ENCODE data around the gene RNF208.

Gene RNF208

GRCh38 chr9:137266585-137267453 lies 44.8 kb upstream of the RNF208 start:
- no peak for DNase-seq (ENCODE audit: low read depth)
- H3K4me3 ChIP-seq (ENCODE audit: low read length), result no peak overlapping the region
- no peak for TF ChIP-seq CTCF (conservative IDR thresholded peaks at IDR 0.05; ENCODE audit: low read depth, low read length)

DNA sequence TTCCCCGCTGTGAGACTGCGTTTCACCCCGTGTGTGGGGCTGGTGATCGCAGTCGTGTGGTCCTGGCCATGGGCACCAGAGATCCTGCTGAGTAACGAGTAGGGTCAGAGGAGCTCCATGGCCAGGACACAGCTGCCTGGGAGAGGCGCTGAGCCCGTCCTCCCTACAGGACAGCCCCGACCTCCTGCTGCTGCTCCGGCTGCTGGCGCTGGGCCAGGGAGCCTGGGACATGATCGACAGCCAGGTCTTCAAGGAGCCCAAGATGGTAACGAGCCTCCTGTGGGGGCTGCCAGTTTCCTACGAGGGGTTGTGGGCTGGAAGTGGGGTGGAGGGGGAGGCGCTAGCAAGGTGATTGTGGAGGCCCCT lies 44.1 kb upstream of the RNF208 start:
- no peak overlapping the region for H3K4me3 ChIP-seq (ENCODE audit: low read length)
- TF ChIP-seq CTCF (conservative IDR thresholded peaks at IDR 0.05; ENCODE audit: low read depth, low read length), result no peak
- DNase-seq (ENCODE audit: low read depth), result no peak

DNA sequence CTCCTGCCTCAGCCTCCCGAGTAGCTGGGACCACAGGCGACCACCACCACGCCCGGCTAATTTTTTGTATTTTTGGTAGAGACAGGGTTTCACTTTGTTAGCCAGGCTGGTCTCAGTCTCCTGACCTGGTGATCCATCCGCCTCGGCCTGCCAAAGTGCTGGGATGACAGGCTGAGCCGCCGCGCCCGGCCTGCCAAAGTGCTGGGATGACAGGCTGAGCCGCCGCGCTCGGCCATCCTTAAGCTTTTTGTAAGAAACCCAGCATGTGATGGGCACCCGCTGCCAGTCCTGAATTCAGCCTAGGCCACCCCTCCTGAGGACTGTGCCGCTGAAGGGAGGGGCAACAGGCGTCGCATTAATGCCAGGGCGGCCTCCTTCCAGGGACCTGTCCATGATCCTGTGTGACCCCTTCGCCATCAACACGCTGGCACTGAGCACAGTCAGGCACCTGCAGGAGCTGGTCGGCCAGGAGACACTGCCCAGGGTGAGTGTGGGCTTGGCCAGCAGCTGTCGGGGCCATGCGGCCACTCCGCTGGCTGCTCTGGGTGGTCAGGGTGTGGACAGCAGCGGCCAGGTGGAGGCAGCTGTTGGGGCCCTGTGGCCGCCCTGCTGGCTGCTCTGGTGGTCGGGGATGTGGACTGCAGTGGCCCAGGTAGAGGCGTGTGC lies 43.6 kb upstream of the RNF208 start:
- no peak for TF ChIP-seq CTCF (conservative IDR thresholded peaks at IDR 0.05; ENCODE audit: low read depth, low read length)
- no peak overlapping the region for H3K4me3 ChIP-seq (ENCODE audit: low read length)
- no peak for DNase-seq (ENCODE audit: low read depth)

DNA sequence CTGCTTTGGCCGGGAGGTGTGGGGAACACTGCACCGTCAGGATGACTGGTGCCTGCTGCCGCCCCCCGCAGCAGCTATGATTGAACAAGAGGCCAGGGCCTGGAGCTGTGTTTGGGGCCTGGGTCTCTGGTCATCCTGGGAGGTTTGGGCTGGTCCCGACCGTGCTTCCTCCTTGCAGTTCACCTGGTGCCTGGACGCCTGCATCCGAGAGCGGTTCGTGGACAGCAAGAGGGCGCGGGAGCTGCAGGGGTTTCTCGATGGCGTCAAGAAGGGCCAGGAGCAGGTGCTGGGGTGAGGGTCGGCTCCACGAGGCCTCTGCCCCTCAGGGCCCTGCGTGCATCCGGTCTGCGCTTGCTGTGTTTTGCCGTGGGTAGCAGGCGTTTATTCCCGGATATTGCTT lies 42.0 kb upstream of the RNF208 start:
- H3K4me3 ChIP-seq (ENCODE audit: low read length), result no peak overlapping the region
- DNase-seq (ENCODE audit: low read depth), result no peak
- no peak for TF ChIP-seq CTCF (conservative IDR thresholded peaks at IDR 0.05; ENCODE audit: low read depth, low read length)

DNA sequence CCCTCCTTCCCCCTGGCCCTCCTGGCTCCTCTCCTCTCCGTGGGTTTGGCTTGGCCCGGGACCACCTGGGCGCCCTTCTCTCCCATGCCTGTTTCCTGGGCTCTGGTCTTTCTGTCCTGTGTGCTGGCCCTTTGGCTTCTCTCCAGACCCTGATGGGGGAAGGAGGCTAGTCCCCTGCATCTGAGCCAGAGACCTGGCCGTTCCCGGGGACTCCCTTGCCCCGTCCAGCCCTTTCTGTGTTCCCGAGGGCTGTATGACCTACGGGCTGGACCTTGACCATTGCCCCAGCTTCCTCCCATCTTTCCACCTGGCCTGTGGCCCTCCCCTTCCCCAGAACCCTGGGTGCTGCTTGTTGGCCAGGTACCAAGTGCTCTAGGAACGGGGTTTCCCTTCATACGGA lies 41.5 kb upstream of the RNF208 start:
- DNase-seq (ENCODE audit: low read depth), result no peak
- no peak for TF ChIP-seq CTCF (conservative IDR thresholded peaks at IDR 0.05; ENCODE audit: low read depth, low read length)

DNA sequence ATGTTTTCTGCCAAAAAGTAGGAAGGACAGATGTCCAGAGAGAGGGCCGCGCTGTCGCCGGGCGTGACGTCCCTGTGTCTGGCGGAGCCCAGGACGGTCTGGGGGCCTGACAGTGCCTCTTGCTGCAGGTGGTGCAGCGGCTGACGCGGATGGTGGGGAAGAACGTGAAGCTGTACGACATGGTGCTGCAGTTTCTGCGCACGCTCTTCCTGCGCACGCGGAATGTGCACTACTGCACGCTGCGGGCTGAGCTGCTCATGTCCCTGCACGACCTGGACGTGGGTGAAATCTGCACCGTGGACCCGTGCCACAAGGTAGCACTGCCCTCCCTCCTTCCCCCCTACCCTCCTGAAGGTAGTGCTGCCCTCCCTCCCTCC lies 40.9 kb upstream of the RNF208 start:
- no peak overlapping the region for H3K4me3 ChIP-seq (ENCODE audit: low read length)
- no peak for TF ChIP-seq CTCF (conservative IDR thresholded peaks at IDR 0.05; ENCODE audit: low read depth, low read length)
- no peak for DNase-seq (ENCODE audit: low read depth)

More for the DNA sequence above, 41.5 kb upstream of the RNF208 start:
- no peak overlapping the region for H3K4me3 ChIP-seq (ENCODE audit: low read length)
